Measurements from ENCODE around the gene ENO3. TPM values are rescaled to one million over a fixed set of nuclear protein-coding genes. Genes with fewer than 3 reads are reported as not detected.

ENO3 gene
- total and polyA plus RNA-seq, 10 of the 15 experiments (the other 5 are each of a cell fraction or from before 2014, with no cell fraction given): 6.8 to 28.4 (median 17.0) TPM

- Histone ChIP-seq H3K4me3 (peak overlapping the region; percentile 92), H3K27ac (ENCODE audit: control insufficient read depth, insufficient read depth) (peak overlapping the region; percentile 97), H3K27me3 (replicated peaks in 1 of 2; ENCODE audit: control insufficient read depth in 2 of 2, insufficient read depth in 2 of 2, low read length in 1 of 2) (no peaks in the 10 kb centered on the region), H2AFZ (ENCODE audit: control insufficient read depth, low read depth, low read length) (peak overlapping the region; percentile 77), H3K4me2 (ENCODE audit: control insufficient read depth, insufficient read depth) (peak overlapping the region; percentile 98), H3K9ac (ENCODE audit: control insufficient read depth, insufficient read depth, low read length) (peak overlapping the region; percentile 98), H3K36me3 (ENCODE audit: control insufficient read depth in 2 of 2, insufficient read depth in 2 of 2, low read length in 1 of 2) (peaks cover 12 to 25% of the 10 kb centered on the region in 2 experiments), H3K79me2 (ENCODE audit: control insufficient read depth, insufficient read depth, low read length) (peaks cover 62% of the 10 kb centered on the region), H3K9me3 (replicated peaks; ENCODE audit: control insufficient read depth, insufficient read depth, low read length) (no peaks in the 10 kb centered on the region), H3K4me1 (ENCODE audit: control insufficient read depth, insufficient read depth, low read length) (peaks cover 38% of the 10 kb centered on the region), H4K20me1 (ENCODE audit: control insufficient read depth, insufficient read depth) (no peaks in the 10 kb centered on the region)
- in situ Hi-C loops (cut with MboI): no loop called here
- DNase-seq (ENCODE audit: low read depth, low spot score) (no peak), FAIRE-seq (no peak), ATAC-seq (peak; percentile 1)
- WGBS (ENCODE audit: insufficient coverage, insufficient replicate concordance, low lambda C conversion rate, missing lambda C conversion rate): 1% methylated on average over 16 of the region's 16 CpGs
- ChIA-PET POLR2A (interaction anchor here (0.6 to 17.5 kb wide), 18 partner anchors 9 to 1504 kb away, joined by 3 to 272 read pairs (median 4); partner anchors contain the start of genes CAMTA2, DERL2, ENO3 and INCA1), CTCF (interaction anchor here (1.1 to 3.5 kb wide), 11 partner anchors 12 to 207 kb away, joined by 3 to 28 read pairs (median 4); partner anchors contain the start of genes C17orf107, CHRNE, ENO3 and SPAG7), SMC1A (ENCODE audit: uncharacterized antibody, unreplicated experiment) (interaction anchor here (0.8 to 4.5 kb wide), 12 partner anchors 13 to 317 kb away, joined by 3 to 38 read pairs (median 4); partner anchors contain the start of genes CAMTA2, CHRNE, ENO3 and SPAG7), RAD21 (ENCODE audit: unreplicated experiment) (interaction anchor here (0.8 to 2.8 kb wide), 9 partner anchors 9 to 384 kb away, joined by 3 to 31 read pairs (median 4); partner anchors contain the start of genes ARRB2, CHRNE, MYBBP1A and PFN1)
- no TSS peak for BruUV-seq (replicated peaks)
- TF ChIP-seq ZBTB40 (IDR thresholded peaks at IDR 0.05; ENCODE audit: borderline replicate concordance) (no peak), SMARCA5 (IDR thresholded peaks at IDR 0.05) (0 out of 2 replicates have a peak, but pooled peaks have one; percentile 74), NR2F1 (conservative IDR thresholded peaks at IDR 0.05) (no peak), STAT3 (IDR thresholded peaks at IDR 0.05; ENCODE audit: low read depth, low read length) (no peak), ZNF384 (IDR thresholded peaks at IDR 0.05; ENCODE audit: borderline replicate concordance, low read depth, low read length) (no peak), HSF1 (IDR thresholded peaks at IDR 0.05; ENCODE audit: low read depth, low read length) (no peak), ELK1 (IDR thresholded peaks at IDR 0.05; ENCODE audit: low read depth, low read length) (no peak), RELA (IDR thresholded peaks at IDR 0.05; ENCODE audit: borderline replicate concordance, partially characterized antibody) (no peak), HDAC6 (IDR thresholded peaks at IDR 0.05; ENCODE audit: unreplicated experiment) (peak; percentile 39), NBN (IDR thresholded peaks at IDR 0.05) (0 out of 2 replicates have a peak, but pooled peaks have one; percentile 37), E4F1 (IDR thresholded peaks at IDR 0.05; ENCODE audit: borderline replicate concordance, partially characterized antibody) (no peak)
- intact Hi-C loops (cut with micrococcal nuclease; ENCODE audit: unreplicated experiment): no loop called here
Measured at GRCh38 chr17:4939546-4939795, 11.4 kb upstream of the ENO3 start.
